BE2C (cell line): ENCODE results near the gene ZBTB7B.

Experiments used
- DNase-seq: peaks from one replicate; pipeline ENCODE4 v3.0.0-alpha.2; 2020
- H3K27me3 ChIP-seq: fragments of 250-450 bp; sonication (Bioruptor Pico); 2 replicates; pipeline ENCODE4 v1.5.1; 2020; ENCODE audit warnings: mild to moderate bottlenecking
- H3K36me3 ChIP-seq: fragments of 250-450 bp; sonication (Bioruptor Pico); 2 replicates; pipeline ENCODE4 v1.5.1; 2020; ENCODE audit warnings: mild to moderate bottlenecking
- H3K4me1 ChIP-seq: fragments of 250-450 bp; sonication (Bioruptor Pico); 2 replicates; pipeline ENCODE4 v1.5.1; 2020
- H3K4me3 ChIP-seq: 2 replicates; pipeline ENCODE4 v1.5.1; 2011; ENCODE audit warnings: low read depth, low read length
- H3K9me3 ChIP-seq: fragments of 250-450 bp; sonication (Bioruptor Pico); 2 replicates; pipeline ENCODE4 v1.5.1; 2020
- TF ChIP-seq, protein P1 (sequence below): IDR thresholded peaks from 2 replicates; pipeline ENCODE4 v1.5.1; 2012; ENCODE audit warnings: mild to moderate bottlenecking, low read depth, low read length

ZBTB7B gene

DNA sequence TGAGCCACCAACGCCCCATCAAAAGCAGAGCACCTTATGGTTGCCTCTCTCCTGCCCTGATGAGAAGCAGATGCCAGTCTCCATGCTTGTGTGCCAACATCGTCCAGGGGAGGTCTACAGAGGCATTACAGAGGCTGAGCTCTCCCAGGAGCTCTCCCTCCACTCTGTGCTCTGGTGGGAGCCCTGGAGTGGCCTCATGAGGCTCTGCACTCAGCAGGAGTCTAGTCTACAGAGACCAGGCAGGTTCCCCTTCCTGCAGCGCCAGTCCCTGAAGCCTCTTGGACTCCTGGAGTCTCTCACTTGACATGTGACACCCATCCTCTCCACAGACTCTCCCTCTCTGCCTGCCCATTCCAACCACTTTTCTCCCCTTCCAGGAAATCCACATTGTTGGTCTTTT, 34.4 kb downstream of the ZBTB7B start:
- no peaks in the 10 kb centered on the region for H3K36me3 ChIP-seq
- no peaks in the 10 kb centered on the region for H3K9me3 ChIP-seq
- no peaks in the 10 kb centered on the region for H3K27me3 ChIP-seq
- DNase-seq: no peak
- TF ChIP-seq, protein P1, sequence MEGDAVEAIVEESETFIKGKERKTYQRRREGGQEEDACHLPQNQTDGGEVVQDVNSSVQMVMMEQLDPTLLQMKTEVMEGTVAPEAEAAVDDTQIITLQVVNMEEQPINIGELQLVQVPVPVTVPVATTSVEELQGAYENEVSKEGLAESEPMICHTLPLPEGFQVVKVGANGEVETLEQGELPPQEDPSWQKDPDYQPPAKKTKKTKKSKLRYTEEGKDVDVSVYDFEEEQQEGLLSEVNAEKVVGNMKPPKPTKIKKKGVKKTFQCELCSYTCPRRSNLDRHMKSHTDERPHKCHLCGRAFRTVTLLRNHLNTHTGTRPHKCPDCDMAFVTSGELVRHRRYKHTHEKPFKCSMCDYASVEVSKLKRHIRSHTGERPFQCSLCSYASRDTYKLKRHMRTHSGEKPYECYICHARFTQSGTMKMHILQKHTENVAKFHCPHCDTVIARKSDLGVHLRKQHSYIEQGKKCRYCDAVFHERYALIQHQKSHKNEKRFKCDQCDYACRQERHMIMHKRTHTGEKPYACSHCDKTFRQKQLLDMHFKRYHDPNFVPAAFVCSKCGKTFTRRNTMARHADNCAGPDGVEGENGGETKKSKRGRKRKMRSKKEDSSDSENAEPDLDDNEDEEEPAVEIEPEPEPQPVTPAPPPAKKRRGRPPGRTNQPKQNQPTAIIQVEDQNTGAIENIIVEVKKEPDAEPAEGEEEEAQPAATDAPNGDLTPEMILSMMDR: no peak
- H3K4me3 ChIP-seq: no peak overlapping the region
- no peaks in the 10 kb centered on the region for H3K4me1 ChIP-seq

DNA sequence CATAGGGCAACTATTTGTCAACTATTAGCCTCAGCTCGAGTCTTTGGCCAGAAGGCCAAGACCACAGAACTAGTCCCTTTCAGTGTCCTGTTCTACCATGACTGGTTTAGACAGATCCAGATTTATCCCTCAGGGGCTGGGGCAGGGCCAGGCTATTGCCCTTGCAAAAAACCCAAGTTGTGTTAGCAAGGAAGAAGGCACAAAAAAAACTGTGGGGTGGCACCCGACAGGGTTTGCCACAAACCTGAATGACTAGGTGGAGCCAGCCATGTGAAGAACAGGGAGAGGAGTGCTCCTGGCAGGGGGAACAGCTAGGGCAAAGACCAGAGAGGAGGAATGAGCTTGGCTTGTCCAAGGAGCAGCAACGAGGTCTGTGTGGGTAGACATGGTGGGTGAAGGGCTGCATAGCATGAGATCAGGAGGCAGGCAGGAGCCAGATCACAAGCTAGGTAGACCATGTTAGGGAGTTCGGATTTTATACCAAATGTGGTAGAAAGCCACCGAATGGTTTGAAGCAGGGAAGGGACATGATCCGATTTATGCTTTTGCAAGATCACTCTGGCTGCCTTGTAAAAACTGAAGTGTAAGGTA, 35.3 kb downstream of the ZBTB7B start:
- Histone ChIP-seq H3K4me1 (no peaks in the 10 kb centered on the region), H3K4me3 (no peak overlapping the region), H3K27me3 (no peaks in the 10 kb centered on the region), H3K36me3 (no peaks in the 10 kb centered on the region), H3K9me3 (no peaks in the 10 kb centered on the region)
- no peak for DNase-seq
- TF ChIP-seq, protein P1: no peak

GRCh38 chr1:155038602-155039307, 36.2 kb downstream of the ZBTB7B start:
- TF ChIP-seq, protein P1: no peak
- no peak for DNase-seq
- no peaks in the 10 kb centered on the region for H3K9me3 ChIP-seq
- no peaks in the 10 kb centered on the region for H3K27me3 ChIP-seq
- H3K4me1 ChIP-seq: no peaks in the 10 kb centered on the region
- no peaks in the 10 kb centered on the region for H3K36me3 ChIP-seq
- H3K4me3 ChIP-seq: no peak overlapping the region

- Histone ChIP-seq H3K27me3 (no peaks in the 10 kb centered on the region), H3K36me3 (no peaks in the 10 kb centered on the region), H3K9me3 (no peaks in the 10 kb centered on the region), H3K4me3 (no peak overlapping the region), H3K4me1 (no peaks in the 10 kb centered on the region)
- TF ChIP-seq, protein P1: no peak
- no peak for DNase-seq
These were observed 36.7 kb downstream of the ZBTB7B start for GRCh38 chr1:155039308-155039669.

DNA sequence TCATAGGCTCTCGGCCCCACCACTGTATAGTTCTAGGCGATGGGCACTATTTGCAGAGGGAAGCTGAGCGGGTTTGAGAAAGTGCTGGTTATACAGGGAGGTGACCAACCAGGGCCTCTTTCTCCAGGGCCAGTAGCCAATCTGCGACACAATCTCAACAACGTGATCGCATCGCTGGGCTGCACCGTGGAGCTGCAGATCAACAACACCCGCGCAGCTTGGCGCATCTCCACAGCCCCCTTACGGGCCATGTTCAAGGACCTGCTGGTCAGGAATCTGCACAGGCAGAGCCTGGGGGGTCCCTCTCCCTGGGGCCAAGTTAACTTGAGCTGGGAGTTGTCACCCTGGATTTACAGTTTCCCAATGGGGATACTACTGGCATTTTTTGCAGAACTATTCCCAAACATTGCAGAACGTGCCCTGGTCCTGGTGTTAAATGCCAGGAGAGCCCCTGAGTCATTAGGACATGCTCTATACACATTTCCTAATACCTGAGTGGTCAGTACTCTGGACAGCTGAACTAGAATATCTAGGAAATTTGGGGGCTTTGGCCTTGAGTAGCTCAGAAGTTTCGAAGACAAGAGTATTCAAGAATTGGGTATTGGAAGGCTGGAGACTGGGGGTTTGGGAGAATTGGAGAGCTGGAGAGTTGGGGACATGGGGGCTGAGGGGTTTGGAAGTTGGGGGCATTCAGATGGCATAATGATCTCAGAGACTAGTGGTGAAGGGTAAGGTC, 37.9 kb downstream of the ZBTB7B start:
- Histone ChIP-seq H3K9me3 (no peaks in the 10 kb centered on the region), H3K4me3 (no peak overlapping the region), H3K4me1 (peaks cover 4% of the 10 kb centered on the region; the same call in 1 of the 2 replicates), H3K36me3 (no peaks in the 10 kb centered on the region), H3K27me3 (no peaks in the 10 kb centered on the region)
- TF ChIP-seq, protein P1: no peak
- no peak for DNase-seq

GRCh38 chr1:155042789-155043188, 40.2 kb downstream of the ZBTB7B start:
- H3K4me1 ChIP-seq: peaks cover 4% of the 10 kb centered on the region; the same call in 1 of the 2 replicates
- TF ChIP-seq, protein P1: no peak
- no peaks in the 10 kb centered on the region for H3K9me3 ChIP-seq
- H3K27me3 ChIP-seq: no peaks in the 10 kb centered on the region
- DNase-seq: no peak
- H3K36me3 ChIP-seq: no peaks in the 10 kb centered on the region
- H3K4me3 ChIP-seq: no peak overlapping the region
